HUDEP-2 (cell line): ENCODE data around the gene CORIN.
"Not testable (repeated sequence)": the region's sequence is repeated elsewhere in the genome, so short reads cannot be mapped to it uniquely, and the experiment has no call there.

Experiments used
- DNase-seq, 76 experiments: peaks; one replicate each; lab custom pipeline; 2025; ENCODE audit not compliant: unreplicated experiment in 76 of 76; lab: John Stamatoyannopoulos, UW

Gene CORIN

GRCh38 chr4:47785153-47785552 is 52.7 kb downstream of the CORIN start:
- DNase-seq = no peak

- no peak for DNase-seq
These were observed 53.6 kb downstream of the CORIN start for GRCh38 chr4:47784222-47784621.

GRCh38 chr4:47776353-47776752 is 61.5 kb downstream of the CORIN start:
- DNase-seq = no peak

GRCh38 chr4:47774079-47774478 is 63.8 kb downstream of the CORIN start:
- DNase-seq = no peak

GRCh38 chr4:47771020-47771419 is 66.8 kb downstream of the CORIN start:
- DNase-seq = no peak

- not testable (repeated sequence) for DNase-seq
These were observed 69.9 kb downstream of the CORIN start for GRCh38 chr4:47767956-47768355.

- no peak for DNase-seq
These were observed 74.6 kb downstream of the CORIN start for GRCh38 chr4:47763279-47763678.

- no peak for DNase-seq
These were observed 75.2 kb downstream of the CORIN start for GRCh38 chr4:47762376-47763266.

- not testable (repeated sequence) for DNase-seq
These were observed 84.6 kb downstream of the CORIN start for GRCh38 chr4:47753316-47753715.

- no peak for DNase-seq
These were observed 85.7 kb downstream of the CORIN start for GRCh38 chr4:47752214-47752613.

GRCh38 chr4:47750788-47751187 is 87.1 kb downstream of the CORIN start:
- no peak for DNase-seq

GRCh38 chr4:47749858-47750257 is 88.0 kb downstream of the CORIN start:
- no peak for DNase-seq

- DNase-seq = no peak
These were observed 88.8 kb downstream of the CORIN start for GRCh38 chr4:47749060-47749459.

GRCh38 chr4:47747846-47748494 is 89.9 kb downstream of the CORIN start:
- no peak for DNase-seq

- DNase-seq = no peak
These were observed 90.7 kb downstream of the CORIN start for GRCh38 chr4:47747211-47747610.

GRCh38 chr4:47746122-47746521 is 91.7 kb downstream of the CORIN start:
- no peak for DNase-seq

GRCh38 chr4:47744843-47745382 is 93.0 kb downstream of the CORIN start:
- DNase-seq = no peak

GRCh38 chr4:47744253-47744652 is 93.6 kb downstream of the CORIN start:
- DNase-seq = no peak

GRCh38 chr4:47741200-47741599 is 96.7 kb downstream of the CORIN start:
- DNase-seq = no peak

- peak in 1 of 76 experiments; percentile 0 for DNase-seq
These were observed 100.5 kb downstream of the CORIN start for GRCh38 chr4:47737326-47737725.

GRCh38 chr4:47736555-47736954 is 101.3 kb downstream of the CORIN start:
- DNase-seq = peak in 59 of 76 experiments; percentile 1 to 75 (median 35)

GRCh38 chr4:47736146-47736545 is 101.7 kb downstream of the CORIN start:
- peak in 12 of 76 experiments; percentile 2 to 39 (median 10) for DNase-seq
